ENCODE data around the gene ITPK1.
"Not testable (repeated sequence)": the region's sequence is repeated elsewhere in the genome, so short reads cannot be mapped to it uniquely, and the experiment has no call there.

Gene ITPK1

GRCh38 chr14:93115821-93116675 lies at the start of gene ITPK1:
TSS of gene ITPK1 (minus strand) at chr14:93115925. CDS start at chr14:93115163, 762 bp downstream.
- DNase-seq = peak; percentile 66

GRCh38 chr14:93163564-93163963 lies 47.8 kb upstream of the ITPK1 start:
- DNase-seq = no peak

GRCh38 chr14:93161411-93161940 lies 45.8 kb upstream of the ITPK1 start:
- no peak for DNase-seq

- DNase-seq = peak; percentile 34
Observed at GRCh38 chr14:93160353-93160801, 44.7 kb upstream of the ITPK1 start.

GRCh38 chr14:93159625-93160352 lies 44.1 kb upstream of the ITPK1 start:
- not testable (repeated sequence) for DNase-seq

- DNase-seq = not testable (repeated sequence)
Observed at GRCh38 chr14:93158349-93158748, 42.6 kb upstream of the ITPK1 start.

- DNase-seq = no peak
Observed at GRCh38 chr14:93156693-93157369, 41.1 kb upstream of the ITPK1 start.

- no peak for DNase-seq
Observed at GRCh38 chr14:93155667-93156066, 39.9 kb upstream of the ITPK1 start.

- no peak for DNase-seq
Observed at GRCh38 chr14:93153121-93153520, 37.4 kb upstream of the ITPK1 start.

GRCh38 chr14:93150227-93151208 lies 34.8 kb upstream of the ITPK1 start:
- DNase-seq = no peak

- no peak for DNase-seq
Observed at GRCh38 chr14:93148979-93149378, 33.3 kb upstream of the ITPK1 start.

- DNase-seq = no peak
Observed at GRCh38 chr14:93146119-93146518, 30.4 kb upstream of the ITPK1 start.

GRCh38 chr14:93142854-93143652 lies 27.3 kb upstream of the ITPK1 start:
- DNase-seq = no peak

GRCh38 chr14:93137864-93138263 lies 22.1 kb upstream of the ITPK1 start:
- peak; percentile 55 for DNase-seq

- not testable (repeated sequence) for DNase-seq
Observed at GRCh38 chr14:93136508-93136907, 20.8 kb upstream of the ITPK1 start.

- no peak for DNase-seq
Observed at GRCh38 chr14:93136009-93136408, 20.3 kb upstream of the ITPK1 start.

GRCh38 chr14:93135399-93135798 lies 19.7 kb upstream of the ITPK1 start:
- DNase-seq = no peak

GRCh38 chr14:93133464-93133863 lies 17.7 kb upstream of the ITPK1 start:
- no peak for DNase-seq

GRCh38 chr14:93132472-93133065 lies 16.8 kb upstream of the ITPK1 start:
- peak; percentile 26 for DNase-seq

GRCh38 chr14:93131257-93131820 lies 15.6 kb upstream of the ITPK1 start:
- not testable (repeated sequence) for DNase-seq

All from NCI-H146 (cell line).